Activated T-cell treated with anti-CD3 and anti-CD28 coated beads, Interleukin-2, amount 50 U/mL, for 1 hour (primary cell): ENCODE measurements around the gene HS3ST1.

Experiments used
- DNase-seq: peaks from one replicate; pipeline ENCODE4 v3.0.0-alpha.2; 2020

HS3ST1 gene

DNA sequence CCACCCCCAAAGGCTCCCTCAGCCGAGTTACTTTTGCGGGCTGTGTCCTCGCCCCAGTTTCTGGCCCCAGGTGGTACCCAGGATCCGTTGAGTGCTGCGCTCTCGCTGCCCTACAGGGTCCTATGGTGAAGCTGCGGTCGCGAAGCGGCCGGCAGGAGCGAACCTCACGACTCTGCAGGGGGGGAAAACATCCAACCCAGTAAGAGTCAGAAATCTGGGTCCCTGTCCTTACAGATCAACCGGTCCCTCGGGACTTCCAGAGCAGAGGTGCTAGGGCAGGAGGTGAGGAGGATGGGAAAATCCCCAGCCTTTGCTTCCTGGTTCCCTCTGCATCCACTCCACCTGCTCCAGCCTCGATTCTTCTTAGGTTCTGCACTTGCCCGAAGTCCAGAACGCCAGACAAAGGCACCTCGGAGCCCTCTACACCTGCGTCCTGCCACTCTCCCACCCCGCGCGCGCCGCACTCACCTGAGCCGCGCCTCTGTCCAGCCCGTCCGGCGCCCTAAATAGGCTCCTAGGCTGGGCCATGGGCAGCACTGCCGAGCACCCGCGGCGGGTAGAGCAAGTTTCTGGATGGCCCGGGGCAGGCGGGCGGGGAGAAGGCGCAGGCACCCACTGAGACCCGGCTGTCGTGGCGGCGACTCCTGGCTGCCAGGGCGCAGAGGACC lies at the start of gene HS3ST1:
Gene HS3ST1 (minus strand): TSS at position 664 of the 668 bp plus-strand sequence. CDS start 28,889 bp downstream, outside the sequence.
- DNase-seq = no peak

DNA sequence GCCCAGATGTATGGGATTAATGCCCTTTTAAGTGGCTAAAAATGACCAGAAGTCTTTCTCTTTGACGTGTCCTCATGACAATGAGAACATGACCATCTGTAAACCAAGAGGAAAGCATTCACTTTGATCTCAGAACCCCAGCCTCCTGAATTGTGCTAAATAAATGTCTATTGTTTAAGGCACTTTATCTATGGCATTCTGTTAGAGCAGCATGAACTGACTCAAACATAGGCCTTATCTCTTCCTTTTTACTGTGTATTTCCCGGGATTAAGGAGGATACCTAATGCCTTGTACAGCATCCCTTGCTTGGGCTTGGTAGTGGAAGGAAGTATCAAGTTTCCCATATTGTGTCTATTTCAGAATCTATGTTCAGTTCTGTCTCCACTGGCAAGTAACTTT lies 47.2 kb upstream of the HS3ST1 start:
- no peak for DNase-seq

DNA sequence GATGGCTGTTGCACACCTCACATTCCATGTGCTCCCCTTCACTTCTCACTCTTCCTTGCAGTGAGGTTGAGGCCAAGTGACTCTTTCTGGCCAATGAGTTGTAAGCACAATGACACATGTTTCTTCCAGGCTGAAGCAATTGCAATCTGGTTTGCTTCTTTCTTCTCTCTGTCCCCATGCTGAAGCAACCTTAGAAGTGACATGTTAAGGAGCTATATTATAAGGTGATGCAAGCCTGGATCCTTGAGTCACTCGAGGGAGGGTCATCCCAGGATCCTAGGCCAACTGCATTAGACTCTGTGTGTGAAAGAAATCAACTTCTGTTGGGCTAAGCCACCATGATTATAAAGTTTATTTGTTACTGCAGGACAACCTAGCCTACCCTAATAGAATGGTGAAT lies 45.5 kb upstream of the HS3ST1 start:
- no peak for DNase-seq

DNA sequence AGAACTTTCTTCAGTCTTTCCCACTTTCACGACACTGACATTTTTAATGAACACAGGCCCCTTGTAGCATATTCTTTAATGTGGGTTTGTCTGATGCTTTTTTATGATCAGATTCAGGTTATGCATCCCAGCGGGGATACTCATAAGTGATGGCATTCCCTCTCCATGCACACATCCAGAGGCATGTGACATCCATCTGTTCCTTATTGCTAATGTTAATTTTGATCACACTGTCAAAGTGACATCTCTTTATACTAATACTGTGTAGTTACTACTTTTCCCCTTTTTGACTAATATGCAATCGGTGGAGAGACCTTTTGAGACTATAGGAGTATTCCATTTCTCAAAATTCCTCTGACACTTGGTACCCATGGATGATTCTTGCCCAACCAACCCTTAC lies 43.8 kb upstream of the HS3ST1 start:
- no peak for DNase-seq

DNA sequence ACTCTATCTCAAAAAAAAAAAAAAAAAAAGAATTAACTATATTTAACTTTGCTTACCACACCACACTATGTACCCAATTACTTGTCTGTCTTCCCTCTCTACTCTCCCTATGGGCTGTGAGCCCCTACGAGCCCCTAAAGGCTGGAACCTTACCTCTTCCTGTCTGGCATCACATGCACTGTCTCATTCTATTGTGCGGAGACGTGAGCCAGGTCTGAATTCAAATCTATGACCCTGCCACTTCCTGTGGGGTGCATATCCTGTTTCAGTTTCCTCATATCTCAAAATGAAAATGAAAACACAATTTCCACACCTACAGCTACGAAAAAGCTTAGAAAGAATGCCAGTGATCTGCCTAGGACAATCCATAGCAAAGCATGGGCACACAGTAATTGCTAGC lies 42.9 kb upstream of the HS3ST1 start:
- peak; percentile 38 for DNase-seq

DNA sequence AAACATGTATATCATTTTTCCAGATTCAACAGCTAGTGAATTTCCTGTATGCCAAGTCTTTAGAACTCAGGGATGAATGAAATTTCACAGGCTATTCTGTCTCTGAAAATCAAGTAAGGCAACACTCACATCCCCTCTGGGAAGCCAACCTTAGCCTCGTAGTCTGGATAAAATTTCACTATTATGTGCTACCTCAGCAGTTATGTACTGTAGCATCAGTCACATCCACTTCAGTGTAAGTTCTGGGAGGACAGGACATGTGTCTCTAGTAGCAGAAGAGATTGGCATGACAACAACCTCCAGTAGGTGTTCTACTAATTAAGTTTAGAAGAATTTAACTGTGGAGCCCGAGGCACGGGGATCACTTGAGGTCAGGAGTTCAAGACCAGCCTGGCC lies 42.4 kb upstream of the HS3ST1 start:
- DNase-seq = no peak

DNA sequence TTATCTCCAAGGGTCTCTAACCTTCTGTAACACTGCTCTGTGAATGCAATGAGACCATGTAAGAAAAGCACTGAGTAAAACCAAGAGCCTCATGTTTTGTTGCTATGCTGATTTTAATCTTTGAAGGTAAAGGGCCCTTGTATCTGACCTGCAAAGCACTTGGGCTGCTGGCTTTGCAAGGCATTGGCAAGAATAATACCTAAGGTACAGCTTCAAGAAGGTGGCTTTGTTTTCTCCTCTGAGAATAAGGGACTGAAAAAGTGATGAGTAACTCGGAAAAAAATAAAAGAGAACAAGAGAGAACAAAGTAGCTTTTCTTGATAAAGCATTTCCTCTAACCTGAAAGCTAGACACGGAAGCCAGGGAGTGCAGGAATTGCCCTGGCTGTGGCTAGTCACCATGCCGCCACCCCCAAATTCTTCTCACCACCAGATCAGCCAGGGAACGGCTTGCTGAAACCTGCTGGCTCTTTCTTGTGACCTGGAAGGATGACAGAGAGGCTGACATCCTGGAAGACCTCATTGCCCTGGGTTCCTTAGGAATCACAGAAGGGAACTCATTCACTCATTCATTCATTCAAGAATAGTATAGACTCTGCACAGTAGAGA lies 41.8 kb upstream of the HS3ST1 start:
- no peak for DNase-seq

DNA sequence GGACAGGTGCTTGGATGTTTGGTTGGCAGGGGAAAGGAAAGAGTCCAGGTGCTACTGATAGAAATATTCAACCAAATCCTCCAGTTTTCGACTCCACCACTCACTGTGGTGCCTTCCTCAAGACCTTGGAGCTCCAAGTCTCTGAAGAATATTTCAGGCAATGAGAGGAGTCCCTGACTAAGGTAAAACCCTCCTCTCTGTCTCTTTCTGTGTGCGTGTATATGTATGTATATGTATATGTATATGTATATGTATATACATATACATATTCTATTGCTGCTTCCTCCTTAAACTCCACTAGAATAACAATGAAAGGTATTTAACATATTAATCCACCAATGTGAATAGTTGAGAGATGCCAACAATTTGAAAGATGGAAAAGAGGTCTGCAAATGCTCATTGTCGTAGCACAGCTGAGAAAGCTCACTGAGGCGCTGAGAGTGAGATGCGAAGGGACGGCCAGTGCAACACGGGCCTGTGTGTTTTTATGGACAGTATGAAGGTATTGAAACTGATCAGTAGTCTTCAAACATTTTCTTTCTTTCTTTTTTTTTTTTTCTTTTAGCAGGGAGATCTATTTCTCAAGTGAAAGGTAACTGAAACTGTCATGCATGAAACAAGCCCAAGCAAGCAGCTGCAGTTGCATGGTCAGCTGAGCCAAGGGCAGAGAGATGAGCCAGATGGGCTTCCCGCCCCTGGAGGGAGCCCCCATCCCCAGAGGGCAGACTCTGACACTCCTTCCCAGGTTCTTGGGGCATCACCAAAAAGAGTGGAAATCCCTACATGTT lies 41.1 kb upstream of the HS3ST1 start:
- no peak for DNase-seq

DNA sequence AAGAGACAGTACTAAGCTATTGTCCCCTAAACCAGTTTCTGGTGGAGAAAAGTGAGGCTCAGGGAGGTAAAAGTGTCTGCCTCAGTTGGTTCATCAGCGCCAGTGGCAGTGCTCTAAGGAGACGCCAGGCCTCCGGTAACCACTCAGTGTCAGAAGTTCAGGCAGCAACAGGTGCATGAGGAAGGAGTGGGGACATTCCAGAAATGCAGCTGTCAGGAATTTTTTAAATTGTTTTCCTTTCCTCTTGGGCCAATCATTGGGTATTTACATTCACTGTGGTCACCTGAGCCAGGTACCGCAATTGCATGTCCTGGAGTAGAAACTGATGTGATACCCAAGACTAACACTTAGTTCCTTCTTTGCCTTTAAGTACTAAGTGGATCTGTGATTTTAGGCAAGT lies 40.2 kb upstream of the HS3ST1 start:
- no peak for DNase-seq

DNA sequence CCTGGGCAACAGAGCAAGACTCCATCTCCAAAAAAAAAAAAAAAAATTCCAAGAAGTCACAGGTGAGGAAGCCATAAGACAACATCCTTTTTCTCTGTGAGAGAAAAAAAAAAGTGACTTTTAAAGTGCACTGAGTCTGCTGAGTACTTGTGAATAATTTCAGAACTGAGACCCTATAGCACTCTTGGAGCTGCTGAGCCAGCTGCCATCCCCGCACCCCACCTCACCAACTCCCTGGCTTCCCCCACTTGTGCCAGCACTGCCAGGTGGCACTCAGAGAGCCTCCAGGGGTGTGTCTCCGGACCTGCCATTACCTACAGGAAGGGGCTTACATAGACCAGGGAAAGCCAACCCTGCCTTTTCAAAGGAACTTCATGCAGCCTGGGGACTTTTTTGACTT lies 39.2 kb upstream of the HS3ST1 start:
- DNase-seq = no peak

DNA sequence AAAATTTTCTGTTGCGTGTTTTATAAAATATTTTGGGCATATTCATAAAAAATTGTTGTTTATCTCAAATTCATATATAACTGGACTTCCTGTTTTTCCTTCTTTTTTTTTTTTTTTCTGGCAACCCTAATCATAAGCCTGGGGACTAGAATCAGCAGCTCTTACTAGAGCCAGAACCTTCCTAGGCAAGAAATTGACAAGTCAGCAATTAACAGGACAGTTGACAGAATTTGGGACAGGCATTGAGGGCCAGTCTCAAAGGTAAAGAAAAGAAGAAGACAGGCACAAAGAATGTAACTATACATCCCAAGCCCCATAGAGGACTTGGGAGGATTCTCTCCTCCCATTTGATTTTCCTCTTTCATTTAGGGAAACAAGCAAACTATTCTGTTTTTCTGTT lies 35.0 kb upstream of the HS3ST1 start:
- DNase-seq = no peak

DNA sequence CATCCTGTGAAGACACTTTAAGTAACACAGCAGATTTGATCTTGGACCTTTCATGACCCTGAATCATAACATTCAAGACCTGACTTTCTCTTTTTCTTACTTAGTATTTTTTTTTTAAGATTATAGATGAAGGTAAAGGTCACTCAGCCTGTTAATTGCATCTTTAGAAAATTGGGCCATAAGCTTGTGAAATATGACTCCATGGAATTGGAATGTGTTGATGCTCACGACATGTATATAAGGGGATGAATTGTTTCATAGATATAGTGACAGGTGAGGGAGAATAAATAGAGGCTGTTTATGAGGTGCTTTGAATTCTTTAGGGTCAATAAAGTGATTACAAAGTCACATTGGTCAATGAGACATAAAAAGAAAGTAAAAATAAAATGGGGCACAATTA lies 27.7 kb upstream of the HS3ST1 start:
- no peak for DNase-seq

DNA sequence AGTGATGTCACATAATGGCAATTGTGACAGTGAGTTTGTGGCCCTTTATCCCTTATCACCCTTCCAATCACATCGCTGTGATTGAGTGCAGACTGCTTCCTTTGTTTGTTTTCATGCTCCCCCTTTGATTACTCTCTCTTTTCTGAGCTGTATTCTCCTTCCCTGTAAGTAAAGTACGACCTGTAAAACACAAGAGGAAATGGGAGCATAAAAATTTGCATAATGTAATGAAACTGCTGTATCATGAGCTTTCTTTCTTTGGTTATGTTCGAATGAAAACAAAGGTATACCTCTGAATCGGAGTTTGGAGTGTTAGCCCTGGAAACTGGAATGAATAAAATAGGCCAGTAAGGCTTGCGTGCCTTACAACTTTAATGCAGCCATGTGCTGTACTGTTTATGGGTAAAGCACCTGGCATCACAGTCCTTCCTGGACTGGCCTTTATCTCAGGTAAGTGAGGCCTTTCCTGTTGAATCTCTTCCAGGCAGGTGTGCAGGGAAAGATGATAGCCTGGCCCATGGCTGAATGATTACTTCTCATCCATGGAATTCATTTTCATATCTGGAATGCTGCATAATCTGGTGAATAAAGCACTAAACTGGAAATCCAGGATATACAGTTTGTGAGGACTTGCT lies 26.6 kb upstream of the HS3ST1 start:
- DNase-seq = no peak

DNA sequence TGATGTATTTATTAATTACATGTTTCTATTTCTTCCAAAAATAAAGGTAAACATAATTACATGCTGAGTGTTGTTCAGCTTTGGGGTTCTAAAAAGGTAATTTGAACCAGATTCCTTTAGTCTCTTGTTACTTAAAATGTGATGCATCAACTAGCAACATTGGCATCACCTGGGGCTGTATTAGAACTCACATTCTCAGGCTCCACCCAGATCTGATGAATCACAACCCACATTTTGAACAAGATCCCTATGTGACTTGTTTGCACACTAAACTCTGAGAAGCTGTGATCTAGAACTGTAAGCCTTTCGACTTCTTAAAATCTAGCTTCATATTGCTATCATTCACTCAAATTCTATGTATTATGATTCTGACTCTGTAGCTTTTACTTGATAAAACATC lies 23.0 kb upstream of the HS3ST1 start:
- no peak for DNase-seq

DNA sequence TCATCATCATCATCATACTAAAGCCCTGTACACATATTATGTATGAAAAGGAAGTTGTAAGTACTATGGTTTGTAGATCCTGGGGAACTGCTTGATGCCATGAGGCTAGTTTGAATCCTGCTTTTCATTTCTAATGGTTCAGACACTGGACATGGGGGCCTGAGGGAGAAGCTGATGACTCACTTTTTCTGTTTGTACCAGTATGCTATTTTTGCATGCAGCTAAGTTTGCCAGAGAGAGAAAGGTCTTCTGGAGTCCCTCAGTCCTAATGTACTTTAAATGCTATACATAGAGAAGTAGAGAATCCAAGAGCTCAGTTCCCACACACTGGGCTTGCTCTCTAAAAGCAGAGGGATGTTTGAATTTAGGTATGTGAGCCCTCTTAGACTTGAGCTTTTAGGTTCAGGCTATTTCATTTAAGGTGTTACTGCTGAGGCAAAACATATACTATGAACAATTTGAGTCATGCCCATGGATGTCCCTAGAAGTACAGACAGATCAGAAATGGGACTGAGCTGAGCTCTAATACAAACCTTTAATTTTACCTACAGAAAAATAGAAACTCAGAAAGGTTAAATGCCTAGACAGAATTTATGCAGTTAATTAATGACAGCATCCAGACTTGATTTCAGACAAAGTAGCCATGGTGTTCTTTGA lies 17.6 kb upstream of the HS3ST1 start:
- DNase-seq = no peak

DNA sequence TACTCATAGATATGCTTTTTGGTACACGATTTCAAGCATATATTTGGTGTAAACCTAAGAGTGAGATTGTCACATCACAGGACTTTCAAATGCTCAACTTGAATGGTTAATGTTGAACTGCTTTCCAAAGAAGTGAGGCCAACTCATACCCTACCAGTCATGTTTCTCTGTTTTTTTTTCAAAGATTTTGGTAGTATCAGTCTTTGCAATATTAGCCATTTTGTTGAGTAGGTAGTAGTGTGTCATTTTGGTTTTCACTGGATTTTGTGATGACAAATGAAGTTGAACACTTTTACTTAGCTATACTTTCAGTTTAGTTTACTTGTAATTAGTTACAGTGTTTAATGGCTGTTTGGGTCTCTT lies 12.5 kb upstream of the HS3ST1 start:
- DNase-seq = no peak

DNA sequence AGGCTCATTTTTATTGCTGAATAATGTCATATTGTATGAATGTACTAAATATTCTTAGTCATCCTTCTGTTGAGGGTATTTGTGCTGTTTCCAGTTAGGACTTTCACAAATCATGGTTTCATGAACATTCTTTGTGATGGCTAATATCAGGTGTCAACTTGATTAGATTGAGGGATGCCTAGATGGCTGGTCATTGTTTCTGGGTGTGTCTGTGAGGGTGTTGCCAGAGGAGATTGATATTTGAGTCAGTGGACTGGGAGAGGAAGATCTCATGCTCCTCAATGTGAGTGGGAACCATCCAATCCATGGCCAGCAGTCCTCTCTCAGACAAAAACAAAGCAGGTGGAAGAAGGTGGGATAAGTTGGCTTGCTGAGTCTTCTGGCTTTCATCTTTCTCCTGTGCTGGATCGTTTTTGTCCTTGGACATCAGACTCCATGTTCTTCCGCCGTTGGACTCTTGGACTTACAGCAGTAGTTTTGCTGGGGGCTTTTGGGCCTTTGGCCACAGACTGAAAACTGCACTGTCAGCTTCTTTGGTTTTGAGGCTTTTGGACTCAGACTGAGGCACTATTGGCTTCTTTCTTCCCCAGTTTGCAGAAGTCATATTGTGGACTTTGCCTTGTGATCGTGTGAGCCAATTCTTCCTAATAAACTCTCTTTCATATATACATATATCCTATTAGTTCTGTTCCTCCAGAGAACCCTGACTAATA lies 11.9 kb upstream of the HS3ST1 start:
- DNase-seq = no peak

DNA sequence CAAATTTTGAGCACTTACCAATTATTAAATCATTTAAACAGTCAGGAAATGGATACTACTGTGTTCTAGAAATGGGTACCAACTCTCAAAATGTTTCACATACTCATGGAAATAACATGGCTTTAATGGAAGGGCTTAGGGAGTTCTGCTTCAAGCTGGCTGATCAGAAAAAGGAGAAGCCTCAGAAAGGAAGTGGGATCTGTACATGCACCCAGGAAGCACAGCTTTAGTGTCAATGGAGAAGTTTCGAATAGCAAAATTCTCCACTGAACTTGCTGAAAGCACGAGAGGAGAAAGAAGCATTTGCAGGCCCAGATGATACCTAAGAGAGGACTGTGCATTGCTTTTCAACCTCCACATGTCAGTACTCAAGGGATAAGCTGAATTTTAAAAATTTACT lies 11.1 kb upstream of the HS3ST1 start:
- no peak for DNase-seq

DNA sequence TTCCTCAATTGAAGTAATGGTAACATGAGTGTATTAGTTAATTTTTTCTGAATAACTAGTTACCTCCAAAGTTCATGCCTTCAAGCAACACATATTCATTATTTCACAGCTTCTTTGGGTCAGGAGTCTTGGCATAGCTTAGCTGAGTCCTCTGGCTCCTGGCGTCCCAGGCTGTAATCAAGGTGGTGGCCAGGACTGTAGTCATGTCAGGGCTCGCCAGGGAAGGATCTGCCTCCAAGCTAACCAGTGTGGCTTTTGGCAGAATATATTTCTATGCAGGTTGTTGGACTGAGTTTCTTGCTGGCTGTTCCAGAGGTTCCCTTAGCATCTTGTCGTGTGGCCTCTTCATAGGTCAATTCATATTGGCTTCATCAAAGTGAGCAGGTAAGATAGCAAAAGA lies 10.0 kb upstream of the HS3ST1 start:
- no peak for DNase-seq

DNA sequence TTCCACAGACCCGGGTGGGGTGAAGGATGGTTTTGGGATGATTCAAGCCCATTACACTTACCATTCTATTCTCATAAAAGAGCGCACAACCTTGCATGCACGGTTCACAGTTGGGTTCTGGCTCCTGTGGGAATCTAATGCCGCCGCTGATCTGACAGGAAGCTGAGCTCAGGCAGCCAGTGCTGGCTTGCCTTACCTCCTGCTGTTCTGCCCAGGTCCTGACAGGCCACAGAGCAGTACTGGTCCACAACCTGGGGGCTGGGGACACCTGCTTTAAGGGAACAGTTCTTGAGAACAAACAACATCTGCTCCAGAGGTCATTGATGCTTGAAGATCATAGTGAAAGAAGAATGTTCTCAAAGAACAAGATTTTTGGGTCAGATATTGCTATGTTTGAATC lies 8.0 kb upstream of the HS3ST1 start:
- DNase-seq = no peak

DNA sequence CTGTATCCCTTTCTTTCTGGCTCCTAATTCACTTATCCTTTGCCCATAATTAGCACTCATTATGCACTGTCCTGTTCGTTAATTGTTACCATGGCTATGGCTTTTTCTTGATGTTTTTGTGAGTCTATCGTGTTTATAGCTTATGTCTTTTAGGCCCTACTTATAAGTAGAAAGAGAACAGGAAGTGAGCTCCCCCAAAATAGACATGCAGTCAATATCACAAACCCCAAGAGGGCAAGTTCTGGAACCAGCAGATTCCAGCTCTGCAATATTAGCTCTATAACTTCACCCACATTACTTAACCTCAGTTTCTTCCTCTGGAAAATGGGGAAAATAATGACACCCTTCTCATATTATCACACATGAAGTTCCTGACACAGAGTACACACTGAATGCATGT lies 7.4 kb upstream of the HS3ST1 start:
- no peak for DNase-seq

DNA sequence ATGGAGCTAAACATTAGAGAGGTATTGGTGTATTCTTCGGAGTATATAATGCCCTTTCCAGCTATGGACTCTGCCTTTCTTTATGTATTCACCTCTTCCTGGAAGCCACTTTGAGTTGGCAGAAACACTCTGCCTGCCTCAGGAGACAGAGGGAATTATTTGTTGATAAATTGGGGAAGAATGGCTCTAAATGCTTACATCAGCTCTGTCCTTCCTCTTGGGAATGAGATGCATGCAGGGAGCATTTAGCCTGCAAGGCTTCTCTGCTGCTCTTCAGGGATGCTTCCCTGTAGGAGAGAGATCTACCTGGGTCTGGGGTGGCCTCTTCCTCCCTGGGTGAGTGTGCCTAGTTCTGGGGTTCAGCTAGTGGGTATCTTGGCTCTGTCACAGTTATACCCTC lies 6.9 kb upstream of the HS3ST1 start:
- DNase-seq = no peak

DNA sequence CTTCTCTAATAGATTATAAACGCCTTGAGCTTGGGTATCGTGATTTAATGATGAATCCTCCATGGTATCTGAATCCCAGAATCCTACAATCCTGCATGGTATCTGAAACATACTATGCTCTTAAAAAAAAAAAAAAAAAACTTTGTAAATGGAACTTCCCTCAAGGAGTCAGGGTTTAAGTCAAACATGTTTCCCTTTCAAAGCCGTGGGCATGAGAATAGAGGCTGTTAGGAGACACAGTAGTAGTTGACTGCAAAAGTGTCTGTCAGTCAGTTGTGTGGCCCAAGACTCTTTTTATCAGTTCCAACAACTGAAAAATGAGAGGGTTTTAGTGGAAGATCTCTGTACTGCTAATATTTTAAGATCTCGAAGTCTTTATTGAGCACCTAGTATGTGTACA lies 2.4 kb upstream of the HS3ST1 start:
- DNase-seq = no peak
